ENCODE measurements around the gene PHF12. TPM values are rescaled to one million over a fixed set of nuclear protein-coding genes. Genes with fewer than 3 reads are reported as not detected.
A peak's percentile ranks its signal among the peaks of the same experiment; 100 is the strongest.

The PHF12 gene
- total and polyA plus RNA-seq, 10 of the 15 experiments (the other 5 are each of a cell fraction or from before 2014, with no cell fraction given) = 1.3 to 43.9 (median 19.2) TPM

DNA sequence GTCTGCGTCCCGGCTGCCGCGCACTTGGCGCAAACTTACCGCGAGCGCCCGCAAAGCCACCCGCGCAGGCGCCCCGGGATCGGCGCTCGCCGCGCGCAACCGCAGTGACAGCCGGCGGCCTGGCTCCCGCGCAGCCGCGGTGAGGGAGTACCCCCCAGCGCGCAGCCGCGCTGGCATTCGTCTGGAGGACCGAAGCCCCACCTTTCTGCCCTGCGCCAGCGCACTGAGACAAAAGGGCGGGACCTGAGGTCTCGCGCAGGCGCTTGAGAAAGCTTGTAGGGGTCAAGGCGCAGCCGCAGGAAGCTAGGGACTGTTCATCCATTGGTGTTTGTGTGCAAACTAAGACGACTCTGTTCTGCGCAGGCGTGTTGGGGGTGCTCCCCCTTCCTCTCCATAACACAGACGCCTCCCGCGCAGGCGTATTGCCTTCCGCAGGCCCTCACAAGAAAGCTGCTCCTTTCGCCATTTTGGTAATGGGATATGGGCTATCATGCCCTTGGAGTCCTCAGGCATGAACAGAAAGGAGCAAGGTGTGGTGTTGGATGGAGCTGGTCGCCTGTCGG lies at the start of gene PHF12 (continued):
- TF ChIP-seq RB1 (IDR thresholded peaks at IDR 0.05; ENCODE audit: borderline replicate concordance) (peak; percentile 18; the same call in 1 of the 2 replicates), CEBPB (IDR thresholded peaks at IDR 0.05; ENCODE audit: borderline replicate concordance in 1 of 2, low read depth in 2 of 2, low read length in 2 of 2) (no peak), TCF12 (IDR thresholded peaks at IDR 0.05; ENCODE audit: low read depth, low read length) (no peak), EP300 (IDR thresholded peaks at IDR 0.05; ENCODE audit: borderline replicate concordance in 1 of 2, control insufficient read depth in 1 of 2, low read depth in 2 of 2, low read length in 2 of 2) (peak in 1 of 2 experiments; percentile 20; a peak in 1 of 4 replicates), BRCA1 (IDR thresholded peaks at IDR 0.05; ENCODE audit: low read depth, low read length) (no peak), RUNX3 (IDR thresholded peaks at IDR 0.05; ENCODE audit: low read length) (peak; percentile 70)

DNA sequence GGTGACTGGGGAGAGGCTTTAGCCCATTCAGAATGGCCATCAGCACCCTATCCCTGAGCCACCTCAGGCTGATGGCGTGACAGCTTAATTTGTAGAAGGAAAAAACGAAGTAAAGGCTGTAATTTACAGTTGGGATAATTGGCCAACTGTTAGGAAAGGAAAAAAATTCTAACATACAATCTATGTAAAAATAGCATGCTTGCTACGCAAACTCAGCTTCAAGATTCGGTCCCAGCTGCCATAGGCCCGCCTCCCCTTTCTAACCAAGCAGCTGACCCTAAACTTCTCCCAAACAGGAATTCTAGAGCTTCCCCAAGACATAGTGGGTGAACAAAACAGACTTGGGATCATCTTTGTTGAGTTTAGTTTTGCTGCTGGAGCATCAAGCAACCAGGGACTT lies 49.7 kb upstream of the PHF12 start:
- in situ Hi-C loops (cut with MboI) (no loop called here), intact Hi-C loops (cut with micrococcal nuclease; ENCODE audit: unreplicated experiment) (no loop called here)
- Histone ChIP-seq H3K27ac (ENCODE audit: control insufficient read depth, insufficient read depth) (no peak overlapping the region), H3K79me2 (ENCODE audit: control insufficient read depth, insufficient read depth, low read length) (no peaks in the 10 kb centered on the region), H3K36me3 (ENCODE audit: control insufficient read depth in 2 of 2, insufficient read depth in 2 of 2, low read length in 1 of 2) (no peaks in the 10 kb centered on the region), H3K9me3 (replicated peaks; ENCODE audit: control insufficient read depth, insufficient read depth, low read length) (no peaks in the 10 kb centered on the region), H3K4me3 (no peak overlapping the region), H3K27me3 (replicated peaks in 1 of 2; ENCODE audit: control insufficient read depth in 2 of 2, insufficient read depth in 2 of 2, low read length in 1 of 2) (peaks cover 4 to 16% of the 10 kb centered on the region in 2 experiments; a peak in 3 of 4 replicates), H2AFZ (ENCODE audit: control insufficient read depth, low read depth, low read length) (no peak overlapping the region), H3K4me2 (ENCODE audit: control insufficient read depth, insufficient read depth) (no peak overlapping the region), H4K20me1 (ENCODE audit: control insufficient read depth, insufficient read depth) (no peaks in the 10 kb centered on the region), H3K4me1 (ENCODE audit: control insufficient read depth, insufficient read depth, low read length) (peaks cover 4% of the 10 kb centered on the region; the same call in 1 of the 2 replicates), H3K9ac (ENCODE audit: control insufficient read depth, insufficient read depth, low read length) (no peak overlapping the region)
- BruUV-seq (replicated peaks) = no TSS peak
- SMC1A ChIA-PET (ENCODE audit: uncharacterized antibody, unreplicated experiment) = no interaction called here
- FAIRE-seq (no peak), DNase-seq (ENCODE audit: low read depth, low spot score) (no peak), ATAC-seq (no peak)
- TF ChIP-seq CEBPB (IDR thresholded peaks at IDR 0.05; ENCODE audit: borderline replicate concordance in 1 of 2, low read depth in 2 of 2, low read length in 2 of 2) (no peak), HDAC2 (IDR thresholded peaks at IDR 0.05) (no peak), RAD51 (IDR thresholded peaks at IDR 0.05) (no peak), TCF3 (IDR thresholded peaks at IDR 0.05; ENCODE audit: borderline replicate concordance, insufficient read depth, low read depth, low read length) (no peak), MXI1 (IDR thresholded peaks at IDR 0.05; ENCODE audit: low read depth, low read length) (no peak), EED (IDR thresholded peaks at IDR 0.05; ENCODE audit: low read depth) (no peak), PML (IDR thresholded peaks at IDR 0.05; ENCODE audit: low read length) (no peak), CBX3 (IDR thresholded peaks at IDR 0.05; ENCODE audit: borderline replicate concordance, low read depth) (no peak), SMAD1 (IDR thresholded peaks at IDR 0.05; ENCODE audit: low read depth, partially characterized antibody) (no peak), TCF12 (IDR thresholded peaks at IDR 0.05; ENCODE audit: low read depth, low read length) (no peak)
- TF ChIP-seq, protein P1, sequence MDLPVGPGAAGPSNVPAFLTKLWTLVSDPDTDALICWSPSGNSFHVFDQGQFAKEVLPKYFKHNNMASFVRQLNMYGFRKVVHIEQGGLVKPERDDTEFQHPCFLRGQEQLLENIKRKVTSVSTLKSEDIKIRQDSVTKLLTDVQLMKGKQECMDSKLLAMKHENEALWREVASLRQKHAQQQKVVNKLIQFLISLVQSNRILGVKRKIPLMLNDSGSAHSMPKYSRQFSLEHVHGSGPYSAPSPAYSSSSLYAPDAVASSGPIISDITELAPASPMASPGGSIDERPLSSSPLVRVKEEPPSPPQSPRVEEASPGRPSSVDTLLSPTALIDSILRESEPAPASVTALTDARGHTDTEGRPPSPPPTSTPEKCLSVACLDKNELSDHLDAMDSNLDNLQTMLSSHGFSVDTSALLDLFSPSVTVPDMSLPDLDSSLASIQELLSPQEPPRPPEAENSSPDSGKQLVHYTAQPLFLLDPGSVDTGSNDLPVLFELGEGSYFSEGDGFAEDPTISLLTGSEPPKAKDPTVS (IDR thresholded peaks at IDR 0.05; ENCODE audit: low read depth, low read length) = no peak
- 11% methylated on average over 5 of the region's 5 CpGs for WGBS (ENCODE audit: insufficient coverage, insufficient replicate concordance, low lambda C conversion rate, missing lambda C conversion rate)
- CTCF ChIA-PET = interaction anchor here (1.1 to 3.3 kb wide), 2 partner anchors 36 to 116 kb away, joined by 4 to 11 read pairs; no protein-coding TSS in a partner anchor
- RAD21 ChIA-PET (ENCODE audit: unreplicated experiment) = no interaction called here
- POLR2A ChIA-PET = no interaction called here

Data from GM12878 (cell line).